ENCODE data around the gene ADAMTS16. TPM values are rescaled to one million over a fixed set of nuclear protein-coding genes. Genes with fewer than 3 reads are reported as not detected.

ADAMTS16 gene
- total RNA-seq, 1 experiment from 2014 or later = 0.11 TPM

- POLR2A ChIA-PET = no interaction called here
- BruUV-seq (replicated peaks) = no TSS peak
- H3K4me1 ChIP-seq = no peaks in the 10 kb centered on the region
- H3K4me3 Mint-ChIP-seq (ENCODE audit: unreplicated experiment) = no peak overlapping the region
- H3K27me3 Mint-ChIP-seq (ENCODE audit: insufficient read depth, unreplicated experiment) = no peaks in the 10 kb centered on the region
- 0 out of 2 replicates have a peak, but pooled peaks cover 5% of the 10 kb centered on the region for H3K9me3 ChIP-seq
- H3K9me3 Mint-ChIP-seq (ENCODE audit: unreplicated experiment) = peaks cover 12% of the 10 kb centered on the region
- no peak for TF ChIP-seq CTCF (IDR thresholded peaks at IDR 0.05; ENCODE audit: insufficient read depth in 1 of 2, low read depth in 1 of 2, low read length in 1 of 2, severe bottlenecking in 1 of 2, unreplicated experiment in 1 of 2)
- H3K4me1 Mint-ChIP-seq (ENCODE audit: low read depth, unreplicated experiment) = no peaks in the 10 kb centered on the region
- no peaks in the 10 kb centered on the region for H3K36me3 Mint-ChIP-seq (ENCODE audit: insufficient read depth, unreplicated experiment)
- intact Hi-C loops (cut with micrococcal nuclease; ENCODE audit: unreplicated experiment) = no loop called here
- H3K27ac Mint-ChIP-seq (ENCODE audit: unreplicated experiment) = no peak overlapping the region
- CTCF ChIA-PET = no interaction called here
- no peak overlapping the region for H3K4me3 ChIP-seq (ENCODE audit: low read depth, low read length)
- no peak for DNase-seq
- H3K36me3 ChIP-seq (ENCODE audit: control insufficient read depth, insufficient read depth, low read length) = no peaks in the 10 kb centered on the region
- no peaks in the 10 kb centered on the region for H3K27me3 ChIP-seq (replicated peaks; ENCODE audit: control insufficient read depth, insufficient read depth, low read length)
These were observed 19.4 kb downstream of the ADAMTS16 start for GRCh38 chr5:5159282-5160103.

- Mint-ChIP-seq H3K27me3 (ENCODE audit: insufficient read depth, unreplicated experiment) (no peaks in the 10 kb centered on the region), H3K36me3 (ENCODE audit: insufficient read depth, unreplicated experiment) (no peaks in the 10 kb centered on the region), H3K4me1 (ENCODE audit: low read depth, unreplicated experiment) (no peaks in the 10 kb centered on the region), H3K9me3 (ENCODE audit: unreplicated experiment) (no peaks in the 10 kb centered on the region), H3K27ac (ENCODE audit: unreplicated experiment) (no peak overlapping the region), H3K4me3 (ENCODE audit: unreplicated experiment) (no peak overlapping the region)
- Histone ChIP-seq H3K36me3 (ENCODE audit: control insufficient read depth, insufficient read depth, low read length) (no peaks in the 10 kb centered on the region), H3K4me1 (no peaks in the 10 kb centered on the region), H3K9me3 (no peaks in the 10 kb centered on the region), H3K27me3 (replicated peaks; ENCODE audit: control insufficient read depth, insufficient read depth, low read length) (no peaks in the 10 kb centered on the region), H3K4me3 (ENCODE audit: low read depth, low read length) (no peak overlapping the region)
- ChIA-PET CTCF (no interaction called here), POLR2A (no interaction called here)
- DNase-seq = no peak
- BruUV-seq (replicated peaks) = no TSS peak
- no peak for TF ChIP-seq CTCF (IDR thresholded peaks at IDR 0.05; ENCODE audit: insufficient read depth in 1 of 2, low read depth in 1 of 2, low read length in 1 of 2, severe bottlenecking in 1 of 2, unreplicated experiment in 1 of 2)
- intact Hi-C loops (cut with micrococcal nuclease; ENCODE audit: unreplicated experiment) = no loop called here
These were observed 24.0 kb downstream of the ADAMTS16 start for GRCh38 chr5:5164163-5164562.

GRCh38 chr5:5165541-5166002, 25.4 kb downstream of the ADAMTS16 start:
- POLR2A ChIA-PET = no interaction called here
- CTCF ChIA-PET = no interaction called here
- Mint-ChIP-seq H3K27ac (ENCODE audit: unreplicated experiment) (no peak overlapping the region), H3K36me3 (ENCODE audit: insufficient read depth, unreplicated experiment) (no peaks in the 10 kb centered on the region), H3K9me3 (ENCODE audit: unreplicated experiment) (no peaks in the 10 kb centered on the region), H3K27me3 (ENCODE audit: insufficient read depth, unreplicated experiment) (no peaks in the 10 kb centered on the region), H3K4me3 (ENCODE audit: unreplicated experiment) (no peak overlapping the region), H3K4me1 (ENCODE audit: low read depth, unreplicated experiment) (no peaks in the 10 kb centered on the region)
- no peaks in the 10 kb centered on the region for H3K9me3 ChIP-seq
- no peaks in the 10 kb centered on the region for H3K4me1 ChIP-seq
- H3K4me3 ChIP-seq (ENCODE audit: low read depth, low read length) = no peak overlapping the region
- no TSS peak for BruUV-seq (replicated peaks)
- intact Hi-C loops (cut with micrococcal nuclease; ENCODE audit: unreplicated experiment) = no loop called here
- no peak for TF ChIP-seq CTCF (IDR thresholded peaks at IDR 0.05; ENCODE audit: insufficient read depth in 1 of 2, low read depth in 1 of 2, low read length in 1 of 2, severe bottlenecking in 1 of 2, unreplicated experiment in 1 of 2)
- no peak for DNase-seq
- H3K27me3 ChIP-seq (replicated peaks; ENCODE audit: control insufficient read depth, insufficient read depth, low read length) = no peaks in the 10 kb centered on the region
- no peaks in the 10 kb centered on the region for H3K36me3 ChIP-seq (ENCODE audit: control insufficient read depth, insufficient read depth, low read length)

Measured in Caco-2 (cell line).